GM21619 (cell line): ENCODE data around the gene SIPA1L2.
"Not testable (repeated sequence)": the region's sequence is repeated elsewhere in the genome, so short reads cannot be mapped to it uniquely, and the experiment has no call there.

Experiments used
- ATAC-seq: cut with Tn5 transposase; IDR thresholded peaks from one replicate; pipeline ENCODE4 v1.9.1; 2021; ENCODE audit not compliant: unreplicated experiment

The SIPA1L2 gene

GRCh38 chr1:232615306-232615800 lies 14.6 kb downstream of the SIPA1L2 start:
- no peak for ATAC-seq

- no peak for ATAC-seq
These were observed 15.1 kb downstream of the SIPA1L2 start for GRCh38 chr1:232614811-232615210.

- no peak for ATAC-seq
These were observed 16.1 kb downstream of the SIPA1L2 start for GRCh38 chr1:232613752-232614381.

GRCh38 chr1:232612836-232613235 lies 17.1 kb downstream of the SIPA1L2 start:
- ATAC-seq: not testable (repeated sequence)

GRCh38 chr1:232611834-232612233 lies 18.1 kb downstream of the SIPA1L2 start:
- no peak for ATAC-seq

- ATAC-seq: not testable (repeated sequence)
These were observed 18.8 kb downstream of the SIPA1L2 start for GRCh38 chr1:232610902-232611745.

GRCh38 chr1:232610192-232610901 lies 19.6 kb downstream of the SIPA1L2 start:
- no peak for ATAC-seq

- ATAC-seq: no peak
These were observed 21.5 kb downstream of the SIPA1L2 start for GRCh38 chr1:232608427-232608826.

GRCh38 chr1:232602622-232603021 lies 27.3 kb downstream of the SIPA1L2 start:
- no peak for ATAC-seq

- ATAC-seq: peak; percentile 38
These were observed 29.3 kb downstream of the SIPA1L2 start for GRCh38 chr1:232600424-232601258.

GRCh38 chr1:232599178-232600041 lies 30.5 kb downstream of the SIPA1L2 start:
- ATAC-seq: peak; percentile 68

GRCh38 chr1:232598837-232599177 lies 31.1 kb downstream of the SIPA1L2 start:
- ATAC-seq: no peak

- ATAC-seq: no peak
These were observed 31.8 kb downstream of the SIPA1L2 start for GRCh38 chr1:232598133-232598532.

GRCh38 chr1:232597721-232598120 lies 32.2 kb downstream of the SIPA1L2 start:
- peak; percentile 26 for ATAC-seq

- ATAC-seq: peak; percentile 40
These were observed 33.1 kb downstream of the SIPA1L2 start for GRCh38 chr1:232596666-232597303.

- no peak for ATAC-seq
These were observed 34.9 kb downstream of the SIPA1L2 start for GRCh38 chr1:232594768-232595698.

GRCh38 chr1:232593717-232594502 lies 36.0 kb downstream of the SIPA1L2 start:
- no peak for ATAC-seq
